ENCODE measurements around the gene IFT27. TPM values are rescaled to one million over a fixed set of nuclear protein-coding genes. Genes with fewer than 3 reads are reported as not detected.
"Not testable (repeated sequence)": the region's sequence is repeated elsewhere in the genome, so short reads cannot be mapped to it uniquely, and the experiment has no call there.

IFT27 gene
- total and polyA plus RNA-seq, 8 donors: 11.7 to 23.8 (median 15.4) TPM

DNA sequence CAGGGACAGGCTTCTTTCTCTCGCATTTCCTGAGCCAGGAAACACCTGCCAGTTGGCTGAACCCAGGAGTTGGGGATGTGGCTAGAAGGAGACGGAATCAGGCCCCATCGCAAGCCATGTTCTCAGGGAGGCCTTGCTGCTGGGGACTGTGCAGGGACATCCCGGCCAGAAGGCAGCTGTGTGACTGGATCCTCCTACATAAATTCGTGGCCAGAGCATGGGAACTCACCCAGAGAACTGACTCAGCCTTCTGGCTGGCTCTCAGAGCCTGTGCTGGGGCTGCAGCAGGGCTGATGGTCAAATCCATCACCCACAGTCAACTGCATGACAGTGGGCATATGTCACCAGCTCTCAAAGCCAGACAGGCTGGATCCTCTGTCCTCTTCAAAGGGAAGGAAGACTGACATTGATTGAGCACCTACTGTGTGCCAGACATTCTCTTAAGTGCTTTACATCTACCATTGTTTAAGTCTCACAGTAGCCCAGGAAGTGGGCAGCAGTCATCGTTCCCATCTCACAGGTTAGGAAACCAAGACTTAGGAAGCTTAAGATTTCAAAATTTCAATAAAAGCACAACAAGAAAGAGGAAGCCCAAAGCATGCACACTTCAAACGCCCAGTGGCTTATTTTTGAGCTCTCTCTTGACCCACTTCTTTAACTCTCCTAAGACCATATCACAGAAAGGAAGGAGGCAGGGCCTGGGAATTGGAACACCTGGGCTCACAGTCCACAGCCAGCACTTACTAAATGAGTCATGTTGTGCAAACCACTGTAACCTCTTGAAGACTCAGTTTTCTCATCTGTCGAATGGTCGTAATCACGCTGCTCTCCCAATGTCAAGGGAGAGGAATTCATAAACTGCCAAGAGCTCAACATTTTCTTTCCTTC is 41.5 kb downstream of the IFT27 start:
- DNase-seq (peak in 4 of 6 donors; percentile 58 to 81 (median 80)), FAIRE-seq (no peak), ATAC-seq (peak; percentile 87 to 92 (median 88))
- no peak overlapping the region for H3K4me3 ChIP-seq
- TF ChIP-seq, protein P1, sequence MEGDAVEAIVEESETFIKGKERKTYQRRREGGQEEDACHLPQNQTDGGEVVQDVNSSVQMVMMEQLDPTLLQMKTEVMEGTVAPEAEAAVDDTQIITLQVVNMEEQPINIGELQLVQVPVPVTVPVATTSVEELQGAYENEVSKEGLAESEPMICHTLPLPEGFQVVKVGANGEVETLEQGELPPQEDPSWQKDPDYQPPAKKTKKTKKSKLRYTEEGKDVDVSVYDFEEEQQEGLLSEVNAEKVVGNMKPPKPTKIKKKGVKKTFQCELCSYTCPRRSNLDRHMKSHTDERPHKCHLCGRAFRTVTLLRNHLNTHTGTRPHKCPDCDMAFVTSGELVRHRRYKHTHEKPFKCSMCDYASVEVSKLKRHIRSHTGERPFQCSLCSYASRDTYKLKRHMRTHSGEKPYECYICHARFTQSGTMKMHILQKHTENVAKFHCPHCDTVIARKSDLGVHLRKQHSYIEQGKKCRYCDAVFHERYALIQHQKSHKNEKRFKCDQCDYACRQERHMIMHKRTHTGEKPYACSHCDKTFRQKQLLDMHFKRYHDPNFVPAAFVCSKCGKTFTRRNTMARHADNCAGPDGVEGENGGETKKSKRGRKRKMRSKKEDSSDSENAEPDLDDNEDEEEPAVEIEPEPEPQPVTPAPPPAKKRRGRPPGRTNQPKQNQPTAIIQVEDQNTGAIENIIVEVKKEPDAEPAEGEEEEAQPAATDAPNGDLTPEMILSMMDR (IDR thresholded peaks at IDR 0.05): no peak
- H3K9me3 ChIP-seq: no peaks in the 10 kb centered on the region
- no peaks in the 10 kb centered on the region for H3K27me3 ChIP-seq
- no peaks in the 10 kb centered on the region for H3K36me3 ChIP-seq
- peaks cover 0 to 11% (median 4%) of the 10 kb centered on the region in 3 donors for H3K4me1 ChIP-seq
- H3K27ac ChIP-seq: peak overlapping the region in 1 of 4 donors; percentile 5
- intact Hi-C loops (cut with DNase I): no loop called here
- 37 to 50% methylated on average over 10 of the region's 10 CpGs for WGBS, 2 donors

DNA sequence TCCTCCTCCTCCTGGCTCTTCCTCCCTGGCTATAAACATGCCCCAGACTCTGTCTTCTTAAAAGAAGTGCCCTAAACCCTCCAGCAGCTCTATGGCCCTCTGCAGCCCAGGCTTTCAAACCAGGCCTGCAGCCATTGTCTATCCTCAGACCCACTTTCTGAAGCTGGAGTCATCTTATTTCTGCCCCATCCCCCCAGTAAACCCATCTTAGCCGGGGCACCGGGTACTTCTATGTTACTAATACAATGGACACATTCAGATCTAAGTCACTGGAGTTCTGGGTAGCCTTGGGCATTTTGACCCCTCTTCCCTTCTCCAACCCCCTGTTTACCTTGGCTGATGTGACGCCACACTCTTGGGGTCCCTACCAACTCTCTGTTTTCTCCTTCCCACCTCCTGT is 42.6 kb downstream of the IFT27 start:
- DNase-seq (peak in 1 of 6 donors; percentile 5), FAIRE-seq (no peak), ATAC-seq (no peak)
- H3K36me3 ChIP-seq: no peaks in the 10 kb centered on the region
- TF ChIP-seq, protein P1 (IDR thresholded peaks at IDR 0.05): no peak
- no peak overlapping the region for H3K27ac ChIP-seq
- intact Hi-C loops (cut with DNase I): no loop called here
- no peaks in the 10 kb centered on the region for H3K9me3 ChIP-seq
- no peaks in the 10 kb centered on the region for H3K27me3 ChIP-seq
- H3K4me3 ChIP-seq: no peak overlapping the region
- 80 to 82% methylated on average over 3 of the region's 3 CpGs for WGBS, 2 donors
- peaks cover 0 to 11% (median 4%) of the 10 kb centered on the region in 3 donors for H3K4me1 ChIP-seq

DNA sequence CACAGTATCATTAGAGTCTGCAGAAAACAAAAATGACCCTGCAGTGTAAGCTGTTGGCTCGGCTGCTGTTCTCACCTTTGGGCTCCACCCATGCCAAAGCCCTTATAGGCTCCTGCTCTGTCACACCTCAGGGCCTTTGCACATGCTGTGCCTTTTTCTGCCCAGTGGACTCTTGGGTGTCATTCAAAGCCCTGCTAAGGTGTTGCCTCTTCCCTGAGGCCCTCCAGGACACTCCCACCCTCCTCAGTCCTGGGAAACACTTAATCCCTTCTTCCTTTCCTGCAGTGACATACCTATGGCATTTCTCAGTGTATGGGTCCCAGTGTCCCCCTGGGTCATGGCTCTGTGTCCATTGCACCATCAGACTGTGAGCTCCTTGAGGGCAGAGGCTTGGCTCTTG is 43.3 kb downstream of the IFT27 start:
- WGBS, 2 donors: 63 to 83% methylated on average over 1 of the region's 1 CpG
- FAIRE-seq (no peak), ATAC-seq (no peak), DNase-seq (peak in 2 of 6 donors; percentile 3 to 4)
- H3K36me3 ChIP-seq: no peaks in the 10 kb centered on the region
- H3K4me1 ChIP-seq: peaks cover 0 to 11% (median 4%) of the 10 kb centered on the region in 3 donors
- H3K4me3 ChIP-seq: no peak overlapping the region
- intact Hi-C loops (cut with DNase I): no loop called here
- H3K27ac ChIP-seq: no peak overlapping the region
- H3K9me3 ChIP-seq: no peaks in the 10 kb centered on the region
- TF ChIP-seq, protein P1 (IDR thresholded peaks at IDR 0.05): no peak
- no peaks in the 10 kb centered on the region for H3K27me3 ChIP-seq

DNA sequence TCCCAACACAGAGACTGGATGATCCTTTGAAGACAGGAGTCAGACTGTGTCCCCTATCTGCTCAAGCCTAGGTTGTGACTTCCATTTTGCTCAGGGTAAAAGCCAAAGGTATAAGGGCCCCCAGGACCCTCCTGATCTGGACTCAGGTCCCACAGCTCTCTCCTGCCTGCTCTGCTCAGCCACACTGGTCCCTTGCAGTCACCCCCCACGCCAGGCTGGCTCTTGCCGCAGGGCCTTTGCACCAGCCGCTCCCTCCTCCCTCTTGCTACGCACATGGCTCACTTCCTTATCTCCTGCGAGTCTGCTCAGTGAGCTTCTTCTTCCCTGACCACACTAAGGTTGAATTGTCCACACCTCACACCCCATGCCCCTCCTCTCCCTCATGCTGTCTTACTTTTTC is 44.0 kb downstream of the IFT27 start:
- Histone ChIP-seq H3K27ac (no peak overlapping the region), H3K9me3 (no peaks in the 10 kb centered on the region), H3K36me3 (no peaks in the 10 kb centered on the region), H3K4me1 (peaks cover 0 to 11% (median 4%) of the 10 kb centered on the region in 3 donors), H3K4me3 (no peak overlapping the region), H3K27me3 (no peaks in the 10 kb centered on the region)
- intact Hi-C loops (cut with DNase I): no loop called here
- WGBS, 2 donors: 83 to 89% methylated on average over 5 of the region's 5 CpGs
- DNase-seq (peak in 1 of 6 donors; percentile 2), FAIRE-seq (no peak), ATAC-seq (no peak)
- TF ChIP-seq, protein P1 (IDR thresholded peaks at IDR 0.05): no peak

DNA sequence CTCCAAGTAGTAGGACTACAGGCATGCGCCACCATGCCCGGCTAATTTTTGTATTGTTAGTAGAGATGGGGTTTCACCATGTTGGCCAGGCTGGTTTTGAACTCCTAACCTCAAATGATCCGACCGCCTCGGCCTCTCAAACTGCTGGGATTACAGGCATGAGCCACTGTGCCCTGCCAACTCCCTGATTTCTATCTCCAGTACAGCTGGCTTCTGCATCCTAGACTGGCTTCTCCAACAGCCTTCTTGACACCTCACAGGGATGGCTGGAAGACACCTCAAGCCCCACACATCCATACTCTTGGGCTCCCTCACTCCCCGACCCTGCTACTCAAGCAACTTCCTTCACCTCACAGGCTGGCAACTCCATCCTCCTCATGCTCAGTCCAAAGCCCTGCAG is 44.6 kb downstream of the IFT27 start:
- H3K4me1 ChIP-seq: peaks cover 0 to 11% (median 4%) of the 10 kb centered on the region in 3 donors
- 95% methylated on average over 6 of the region's 6 CpGs for WGBS, 2 donors
- H3K27me3 ChIP-seq; H3K9me3 ChIP-seq; H3K4me3 ChIP-seq; FAIRE-seq; H3K27ac ChIP-seq; ATAC-seq; H3K36me3 ChIP-seq; intact Hi-C loops (cut with DNase I): not testable (repeated sequence)
- DNase-seq: peak in 1 of 6 donors; percentile 10

Measured in pancreas (tissue), 10 donors.